SJCRH30 (cell line): Measurements from ENCODE around the gene TTLL10. TPM values are rescaled to one million over a fixed set of nuclear protein-coding genes. Genes with fewer than 3 reads are reported as not detected.
A peak's percentile ranks its signal among the peaks of the same experiment; 100 is the strongest.

Source experiments
- DNase-seq, 2 experiments: peaks; one replicate each; pipeline ENCODE4 v3.0.0-alpha.2; 2015 to 2020
- H3K27ac ChIP-seq: fragments of 250-450 bp; sonication (Bioruptor Pico); 2 replicates; pipeline ENCODE4 v1.5.1; 2020; ENCODE audit warnings: mild to moderate bottlenecking, moderate library complexity
- H3K27me3 ChIP-seq: fragments of 250-450 bp; sonication (Bioruptor Pico); 2 replicates; pipeline ENCODE4 v1.5.1; 2020; ENCODE audit warnings: mild to moderate bottlenecking, moderate library complexity
- H3K36me3 ChIP-seq: fragments of 250-450 bp; sonication (Bioruptor Pico); 2 replicates; pipeline ENCODE4 v1.5.1; 2020; ENCODE audit warnings: mild to moderate bottlenecking, moderate library complexity
- H3K4me1 ChIP-seq: fragments of 250-450 bp; sonication (Bioruptor Pico); 2 replicates; pipeline ENCODE4 v1.5.1; 2020; ENCODE audit warnings: mild to moderate bottlenecking, moderate library complexity
- H3K4me3 ChIP-seq: fragments of 250-450 bp; sonication (Bioruptor Pico); 2 replicates; pipeline ENCODE4 v1.5.1; 2020; ENCODE audit warnings: mild to moderate bottlenecking, moderate library complexity
- H3K9me3 ChIP-seq: fragments of 250-450 bp; sonication (Bioruptor Pico); replicated peaks from 2 replicates; pipeline ENCODE4 v1.5.1; 2020; ENCODE audit warnings: mild to moderate bottlenecking, moderate library complexity
- total RNA-seq: library from RNA; depleted of rRNA; stranded (reverse); fragments of >200 nt; shearing (Covaris generic); gene quantifications from 2 replicates; pipeline ENCODE4 v1.2.3, GENCODE V29; 2014

Gene TTLL10
- total RNA-seq, 1 experiment from 2014 or later, result 0.42 TPM

- Histone ChIP-seq H3K36me3 (no peaks in the 10 kb centered on the region), H3K9me3 (no peaks in the 10 kb centered on the region), H3K4me1 (peaks cover 40% of the 10 kb centered on the region), H3K4me3 (no peak overlapping the region), H3K27ac (peak overlapping the region; percentile 20), H3K27me3 (no peaks in the 10 kb centered on the region)
- DNase-seq, result no peak
Measured at GRCh38 chr1:1205769-1206375, 32.2 kb downstream of the TTLL10 start.

- Histone ChIP-seq H3K4me1 (peaks cover 39% of the 10 kb centered on the region), H3K9me3 (no peaks in the 10 kb centered on the region), H3K4me3 (no peak within 1 kb of the TSS), H3K27ac (peak within 1 kb of the TSS; percentile 20), H3K36me3 (no peaks in the 10 kb centered on the region), H3K27me3 (no peaks in the 10 kb centered on the region)
- no peak for DNase-seq
Measured at GRCh38 chr1:1206376-1206965, 32.8 kb downstream of the TTLL10 start, which contains the start of gene TNFRSF18. Gene TNFRSF18, minus strand, starts transcription at chr1:1206592. Its CDS starts 21 bp downstream, at chr1:1206571.

- no peaks in the 10 kb centered on the region for H3K36me3 ChIP-seq
- no peak overlapping the region for H3K27ac ChIP-seq
- H3K4me1 ChIP-seq, result peaks cover 45% of the 10 kb centered on the region
- no peaks in the 10 kb centered on the region for H3K27me3 ChIP-seq
- DNase-seq, result no peak
- no peaks in the 10 kb centered on the region for H3K9me3 ChIP-seq
- H3K4me3 ChIP-seq, result no peak overlapping the region
Measured at GRCh38 chr1:1206966-1207531, 33.4 kb downstream of the TTLL10 start.

- no peaks in the 10 kb centered on the region for H3K36me3 ChIP-seq
- no peak overlapping the region for H3K4me3 ChIP-seq
- no peaks in the 10 kb centered on the region for H3K27me3 ChIP-seq
- peak overlapping the region; percentile 73 for H3K27ac ChIP-seq
- no peaks in the 10 kb centered on the region for H3K9me3 ChIP-seq
- DNase-seq, result no peak
- H3K4me1 ChIP-seq, result peaks cover 47% of the 10 kb centered on the region
Measured at GRCh38 chr1:1207571-1207892, 33.9 kb downstream of the TTLL10 start.

GRCh38 chr1:1208713-1209433 lies 35.2 kb downstream of the TTLL10 start:
- Histone ChIP-seq H3K27me3 (no peaks in the 10 kb centered on the region), H3K4me1 (peaks cover 51% of the 10 kb centered on the region), H3K27ac (peak overlapping the region; percentile 73), H3K9me3 (no peaks in the 10 kb centered on the region), H3K36me3 (no peaks in the 10 kb centered on the region), H3K4me3 (peak overlapping the region; percentile 44)
- DNase-seq, result peak; percentile 90 to 91

GRCh38 chr1:1210726-1211540 lies 37.3 kb downstream of the TTLL10 start:
- H3K4me3 ChIP-seq, result no peak overlapping the region
- no peaks in the 10 kb centered on the region for H3K36me3 ChIP-seq
- H3K27ac ChIP-seq, result no peak overlapping the region
- no peak for DNase-seq
- H3K4me1 ChIP-seq, result peaks cover 34% of the 10 kb centered on the region
- no peaks in the 10 kb centered on the region for H3K27me3 ChIP-seq
- no peaks in the 10 kb centered on the region for H3K9me3 ChIP-seq

GRCh38 chr1:1211541-1212441 lies 38.1 kb downstream of the TTLL10 start:
- Histone ChIP-seq H3K27me3 (no peaks in the 10 kb centered on the region), H3K9me3 (no peaks in the 10 kb centered on the region), H3K4me1 (peaks cover 31% of the 10 kb centered on the region), H3K36me3 (peaks cover under 1% of the 10 kb centered on the region; the same call in 1 of the 2 replicates), H3K4me3 (peak overlapping the region; percentile 18; the same call in 1 of the 2 replicates), H3K27ac (no peak overlapping the region)
- DNase-seq, result peak; percentile 78 to 87

- Histone ChIP-seq H3K36me3 (peaks cover 7% of the 10 kb centered on the region), H3K27me3 (no peaks in the 10 kb centered on the region), H3K4me1 (peaks cover 25% of the 10 kb centered on the region), H3K9me3 (no peaks in the 10 kb centered on the region), H3K27ac (peak overlapping the region; percentile 30; the same call in 1 of the 2 replicates), H3K4me3 (peak overlapping the region; percentile 57)
- peak; percentile 86 to 88 for DNase-seq
Measured at GRCh38 chr1:1212780-1213344, 39.2 kb downstream of the TTLL10 start.

GRCh38 chr1:1213345-1214265 lies 39.9 kb downstream of the TTLL10 start, which contains the start of gene TNFRSF4:
Gene TNFRSF4, minus strand, starts transcription at chr1:1214153. Its CDS starts 26 bp downstream, at chr1:1214127.
- H3K27me3 ChIP-seq, result no peaks in the 10 kb centered on the region
- DNase-seq, result no peak
- H3K9me3 ChIP-seq, result no peaks in the 10 kb centered on the region
- peak within 1 kb of the TSS; percentile 57 for H3K4me3 ChIP-seq
- H3K4me1 ChIP-seq, result peaks cover 21% of the 10 kb centered on the region; the same call in 1 of the 2 replicates
- peaks cover 15% of the 10 kb centered on the region for H3K36me3 ChIP-seq
- no peak within 1 kb of the TSS; the same call in 1 of the 2 replicates for H3K27ac ChIP-seq

- H3K36me3 ChIP-seq, result peaks cover 28% of the 10 kb centered on the region
- H3K27me3 ChIP-seq, result no peaks in the 10 kb centered on the region
- H3K9me3 ChIP-seq, result no peaks in the 10 kb centered on the region
- no peak overlapping the region for H3K27ac ChIP-seq
- no peak for DNase-seq
- no peak overlapping the region for H3K4me3 ChIP-seq
- H3K4me1 ChIP-seq, result peaks cover 13% of the 10 kb centered on the region; the same call in 1 of the 2 replicates
Measured at GRCh38 chr1:1215080-1215676, 41.5 kb downstream of the TTLL10 start.

- no peak for DNase-seq
- no peaks in the 10 kb centered on the region for H3K27me3 ChIP-seq
- H3K27ac ChIP-seq, result no peak overlapping the region
- no peak overlapping the region for H3K4me3 ChIP-seq
- H3K4me1 ChIP-seq, result peaks cover 13% of the 10 kb centered on the region; the same call in 1 of the 2 replicates
- H3K9me3 ChIP-seq, result no peaks in the 10 kb centered on the region
- peaks cover 36% of the 10 kb centered on the region for H3K36me3 ChIP-seq
Measured at GRCh38 chr1:1215881-1216605, 42.4 kb downstream of the TTLL10 start.
